Activated T-helper 1 cell treated with anti-CD3 and anti-CD28 coated beads, Interleukin-2, amount 50 U/mL, for 16 hours (primary cell): ENCODE measurements around the gene SORCS3.

Source experiments
- DNase-seq, 2 donors: peaks; one replicate each; pipeline ENCODE4 v3.0.0-alpha.2; 2020; ENCODE audit warnings: low read depth in 1 of 2, low spot score in 1 of 2

Gene SORCS3

DNA sequence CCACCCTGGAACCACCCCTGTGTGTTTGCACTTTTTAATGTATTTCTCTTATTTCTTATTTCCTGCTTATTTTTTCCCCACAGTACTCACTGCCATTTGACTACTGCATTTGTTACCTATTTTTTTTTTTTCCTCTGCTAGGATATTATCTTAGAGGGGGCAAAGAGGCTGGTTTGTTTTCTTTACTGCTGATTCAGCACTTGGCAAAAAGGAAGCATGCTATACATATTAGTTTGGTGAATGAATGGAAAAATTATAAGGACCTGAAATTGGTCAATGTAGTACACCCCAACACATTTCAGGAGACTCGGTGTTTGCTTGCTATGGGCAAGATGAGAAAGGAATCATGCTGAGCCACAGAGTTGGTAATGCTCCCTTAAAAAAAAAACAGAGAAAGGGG, 193.5 kb downstream of the SORCS3 start:
- no peak for DNase-seq

DNA sequence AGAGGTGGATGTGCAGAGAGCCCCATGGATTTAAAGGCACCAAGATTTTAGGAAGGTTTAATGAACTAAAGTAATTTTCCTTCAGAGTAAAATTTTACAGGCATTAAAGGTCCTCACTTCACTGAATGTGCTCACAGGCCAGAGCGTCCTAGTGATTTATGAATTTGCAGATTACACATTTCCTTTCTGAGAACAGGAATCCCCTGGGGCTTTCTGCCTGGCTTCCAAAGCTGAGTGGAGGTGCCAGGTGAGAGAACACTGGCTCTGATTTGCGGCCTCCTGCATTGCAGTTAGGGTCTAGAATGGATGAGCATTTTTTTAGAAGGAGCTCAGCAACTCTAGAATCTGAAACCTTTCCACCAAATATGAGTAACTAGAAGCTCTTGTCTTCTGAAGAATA, 194.3 kb downstream of the SORCS3 start:
- no peak for DNase-seq

DNA sequence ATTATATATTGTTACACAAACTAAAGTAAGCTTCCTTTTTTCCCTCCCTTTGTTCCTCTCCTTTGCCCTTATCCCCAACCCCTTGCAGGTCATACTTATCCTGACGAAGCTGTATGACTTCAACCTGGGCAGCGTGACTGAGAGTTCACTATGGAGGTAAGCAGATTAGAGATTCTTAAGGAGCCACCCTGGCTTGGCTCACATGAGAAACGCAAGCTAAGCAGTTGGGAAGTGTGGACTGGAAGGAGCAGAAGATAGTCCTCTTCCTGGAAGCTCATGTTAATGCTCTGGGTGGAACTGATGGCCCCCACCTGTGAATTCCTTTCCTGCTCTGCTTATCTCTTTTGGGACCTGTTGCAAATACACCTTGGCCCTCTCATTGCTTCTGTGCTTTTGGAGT, 201.6 kb downstream of the SORCS3 start:
- DNase-seq: no peak

DNA sequence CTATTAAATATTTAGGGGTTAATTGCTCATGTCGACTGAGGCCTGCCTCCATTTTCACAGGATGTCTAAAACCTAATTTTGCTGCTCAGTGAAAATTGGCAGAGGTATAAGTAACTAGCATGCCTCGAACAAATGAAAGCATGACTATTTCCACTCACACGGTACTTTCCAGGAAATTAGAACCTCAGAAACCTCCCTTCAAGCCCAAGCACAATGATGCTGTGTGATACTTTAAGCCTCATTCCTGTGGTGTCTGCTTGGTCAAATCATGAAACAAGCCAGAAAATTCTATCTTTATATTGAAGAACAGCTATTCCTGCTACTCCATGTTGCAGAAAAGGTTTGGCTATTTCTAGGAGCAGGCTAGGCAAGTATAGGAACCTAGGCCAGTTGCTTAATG, 203.0 kb downstream of the SORCS3 start:
- DNase-seq: no peak

DNA sequence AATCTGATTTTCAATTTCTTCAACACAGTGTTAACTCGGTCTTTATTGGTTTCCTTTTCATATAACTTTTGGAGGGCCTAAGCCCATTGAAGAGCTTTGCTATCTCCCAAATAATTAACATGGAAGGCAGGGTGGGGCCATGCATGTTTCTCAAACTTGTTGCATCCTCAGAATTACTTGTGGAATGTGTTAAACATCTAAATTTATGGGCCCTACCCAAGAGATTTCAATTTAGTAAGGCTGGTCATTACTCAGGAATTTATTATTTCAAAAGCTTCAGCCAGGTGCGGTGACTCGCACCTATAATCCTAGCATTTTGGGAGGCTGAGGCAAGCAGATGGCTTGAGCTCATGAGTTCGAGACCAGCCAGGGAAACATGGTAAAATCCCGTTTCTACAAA, 208.9 kb downstream of the SORCS3 start:
- DNase-seq: no peak

DNA sequence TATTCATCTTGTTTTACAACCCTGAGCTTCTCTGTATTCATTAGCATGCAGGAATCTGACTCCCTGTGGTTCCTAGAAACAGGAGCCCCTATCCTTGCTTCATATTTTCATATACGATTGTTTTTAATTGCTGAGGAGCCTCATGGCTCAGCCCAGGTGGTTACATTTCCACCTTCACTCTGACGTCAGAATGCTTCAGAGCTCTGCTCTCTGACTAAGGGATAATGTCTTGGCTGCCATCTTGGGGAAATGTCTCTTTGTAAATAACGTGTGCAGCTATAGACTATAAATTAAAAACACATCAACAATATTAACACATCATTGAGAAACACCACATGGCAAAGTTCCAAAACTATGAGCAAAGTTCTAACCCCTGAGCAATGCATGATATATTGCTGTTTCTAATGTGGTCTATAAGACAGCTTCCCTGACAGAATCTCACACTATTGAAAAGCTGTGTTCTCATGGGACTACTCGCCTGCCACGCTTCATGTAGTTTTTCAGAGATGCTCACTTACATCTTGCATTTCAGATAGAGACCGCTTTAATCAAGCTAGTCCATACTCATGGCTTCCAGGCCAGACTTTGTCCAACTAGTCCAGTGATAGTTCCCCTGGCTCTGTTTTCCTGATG, 227.0 kb downstream of the SORCS3 start:
- no peak for DNase-seq

DNA sequence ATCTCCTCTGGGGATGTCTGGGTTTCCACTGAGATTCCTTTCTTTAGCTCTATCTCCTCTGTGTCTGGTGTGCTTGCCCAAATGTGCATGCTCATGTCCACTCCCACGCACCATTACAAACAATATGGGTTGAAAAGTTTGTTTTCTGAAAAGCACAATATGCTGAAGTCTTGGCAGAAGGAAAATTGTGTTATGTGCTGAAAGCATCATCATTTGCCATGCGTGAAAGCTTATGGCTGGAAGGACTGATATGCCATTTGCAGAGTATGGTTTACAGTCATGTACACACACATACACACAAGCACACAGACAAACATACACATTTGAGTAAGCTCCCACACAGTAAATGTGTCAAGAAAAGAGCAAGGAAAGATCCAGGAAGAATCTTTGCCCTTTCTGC, 231.6 kb downstream of the SORCS3 start:
- no peak for DNase-seq

DNA sequence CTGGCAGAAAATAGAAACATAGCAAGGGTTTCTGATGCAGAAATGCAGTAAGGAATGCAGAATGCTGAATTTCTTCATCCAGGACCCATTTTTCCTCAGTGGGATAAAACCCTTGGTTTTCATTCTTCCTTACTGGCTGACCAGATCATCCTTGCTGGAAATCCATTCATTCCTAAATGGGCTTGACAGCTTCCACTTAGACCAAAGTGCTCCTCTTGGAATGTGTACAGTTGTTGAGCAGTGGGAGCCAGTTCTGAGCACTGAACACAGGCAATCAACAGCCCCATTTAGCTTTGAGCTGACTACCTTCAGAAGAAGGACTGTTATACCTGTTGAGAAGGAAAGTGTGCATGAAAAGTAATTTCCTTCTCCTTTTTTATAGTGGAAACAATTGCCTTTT, 232.1 kb downstream of the SORCS3 start:
- no peak for DNase-seq

DNA sequence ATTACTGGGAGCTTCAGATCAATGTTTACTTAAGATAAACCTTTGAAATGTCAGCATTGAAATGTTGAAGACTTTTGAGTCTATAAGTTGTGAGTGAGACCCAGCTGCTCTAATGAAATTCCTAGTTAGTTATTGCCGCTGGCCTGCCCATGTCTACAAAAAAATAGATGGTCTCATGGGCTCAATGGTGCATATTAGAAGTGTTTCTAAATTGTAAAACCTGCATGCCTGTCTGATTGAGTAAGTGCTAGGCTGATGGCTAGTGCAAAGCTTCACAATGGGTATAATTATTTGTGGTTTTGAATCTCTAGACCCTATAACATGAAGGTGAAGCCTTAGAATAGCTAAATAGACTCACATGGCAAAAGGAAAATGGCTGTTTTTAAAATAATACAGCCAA, 234.5 kb downstream of the SORCS3 start:
- no peak for DNase-seq

DNA sequence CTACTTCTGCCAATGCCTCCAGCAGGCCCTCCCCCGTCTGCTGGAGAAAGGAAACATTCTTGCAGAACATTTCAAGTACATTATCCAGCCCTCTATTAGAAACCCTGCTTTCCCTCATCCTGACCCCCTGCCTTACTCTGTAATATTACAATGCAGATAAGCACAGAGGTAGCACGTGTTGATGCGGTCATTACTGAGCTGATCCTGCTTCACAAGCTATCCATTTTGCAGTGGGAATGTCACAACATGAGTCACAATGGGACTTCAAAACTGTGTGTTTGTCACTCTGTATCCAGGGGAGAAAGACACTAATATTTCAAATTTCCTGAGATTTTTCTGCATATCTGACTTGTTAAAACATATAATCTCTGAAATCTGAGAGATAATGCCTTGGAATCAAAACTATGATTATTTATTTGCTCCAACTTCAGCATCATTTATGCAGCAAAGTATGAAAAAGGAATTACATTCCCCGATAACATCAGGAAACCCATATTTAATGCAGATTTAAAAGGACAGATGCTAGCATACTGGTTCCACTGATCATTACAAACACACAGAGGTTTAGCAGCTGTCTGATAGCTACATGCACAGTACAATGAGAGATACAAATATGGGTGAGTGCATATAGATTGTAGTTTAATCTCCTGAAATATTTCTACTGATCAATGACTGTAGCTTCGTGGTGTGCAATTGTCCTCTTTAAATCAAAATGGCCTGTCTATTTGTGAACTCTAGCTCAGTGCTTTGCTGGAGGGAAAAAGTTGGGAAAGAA, 239.7 kb downstream of the SORCS3 start:
- DNase-seq: no peak

DNA sequence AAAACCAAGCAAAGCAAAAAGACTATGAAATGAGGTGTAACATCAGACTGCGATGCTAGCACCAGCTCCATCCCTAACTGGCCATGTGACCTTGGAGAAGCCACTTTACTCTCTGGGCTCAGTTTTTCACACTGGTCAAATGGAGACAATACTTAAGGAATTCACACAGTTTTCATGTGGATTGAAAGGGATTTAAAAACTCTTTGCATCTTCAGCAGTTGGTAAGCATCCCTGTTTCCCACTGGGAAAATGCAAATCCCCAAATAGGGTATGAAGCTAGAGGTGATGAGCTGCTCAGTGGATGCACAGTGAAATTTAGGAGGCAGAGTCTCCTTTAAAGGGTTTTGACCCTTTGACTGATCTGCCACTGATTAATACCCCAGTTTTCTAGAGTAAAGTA, 240.7 kb downstream of the SORCS3 start:
- no peak for DNase-seq

DNA sequence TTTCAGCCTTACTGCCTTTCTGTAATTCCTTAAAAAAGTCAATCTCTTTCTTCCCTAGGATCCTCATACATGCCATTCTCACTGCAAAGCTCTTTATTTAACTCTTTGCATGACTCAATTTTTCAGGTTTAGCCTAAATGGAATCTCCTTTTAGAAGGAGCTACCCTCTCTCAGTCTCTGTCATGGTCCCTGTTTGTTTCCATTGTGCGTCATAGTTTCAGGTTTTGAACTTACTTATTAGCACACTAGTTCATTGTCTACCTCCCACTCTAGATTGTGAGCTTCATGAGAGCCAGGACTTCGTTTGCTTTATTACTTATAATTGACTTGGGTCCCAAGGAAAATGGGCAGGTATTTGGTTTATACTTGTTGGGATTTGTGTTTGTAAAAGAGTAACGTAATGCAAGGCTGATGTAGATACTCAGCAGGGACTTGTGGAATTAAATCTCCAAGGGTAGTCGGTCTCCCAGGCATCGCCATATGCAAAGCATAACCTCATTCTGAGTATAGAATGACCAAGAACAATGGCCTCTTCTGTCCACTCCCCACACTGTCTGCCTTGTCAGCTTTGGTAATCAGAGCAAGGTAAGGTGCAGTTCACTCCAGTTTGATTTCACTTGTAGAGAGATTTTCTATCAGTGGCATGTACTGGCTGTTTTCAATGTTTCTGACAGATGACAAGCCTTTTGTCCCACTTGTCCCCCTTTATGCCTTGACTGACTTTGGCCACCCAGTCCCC, 252.0 kb downstream of the SORCS3 start:
- DNase-seq: no peak

DNA sequence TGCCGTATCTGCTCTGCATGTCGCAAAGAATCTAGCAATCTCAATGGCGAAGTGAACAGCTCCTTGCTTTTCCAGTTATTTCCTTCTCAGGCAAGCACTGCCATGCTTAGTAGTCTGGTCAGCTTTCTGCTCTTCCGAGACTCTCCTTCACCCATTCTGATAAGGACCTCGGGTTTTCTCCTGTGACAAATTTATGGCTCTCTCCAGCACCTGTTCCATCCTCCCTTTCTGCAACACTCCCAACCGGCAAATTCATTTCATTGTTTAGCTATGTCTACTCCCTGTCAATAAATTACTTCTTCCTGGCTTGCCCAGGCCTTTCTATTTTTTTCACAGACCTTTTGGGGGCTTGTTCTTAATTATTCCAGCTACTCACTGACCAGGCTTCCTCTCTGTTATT, 252.6 kb downstream of the SORCS3 start:
- DNase-seq: no peak

DNA sequence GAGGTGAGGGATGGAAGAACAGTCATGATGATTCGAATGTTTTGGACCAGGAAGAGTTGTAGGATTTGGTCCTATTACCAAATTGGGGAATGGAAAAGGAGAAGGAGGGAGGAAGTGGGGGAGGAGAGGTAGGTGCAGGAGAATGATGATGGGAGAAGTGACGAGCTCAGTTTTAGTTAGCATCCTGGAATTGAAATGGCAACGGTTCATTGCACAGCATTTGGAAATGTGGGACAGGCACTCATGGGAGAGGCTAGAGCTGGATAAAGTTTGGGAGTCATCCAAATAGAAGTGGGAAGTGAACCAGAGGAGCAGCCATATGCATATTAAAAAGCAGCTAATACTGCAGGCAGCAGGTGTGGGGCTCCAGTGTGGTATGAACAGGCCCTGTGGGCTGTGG, 253.6 kb downstream of the SORCS3 start:
- no peak for DNase-seq

DNA sequence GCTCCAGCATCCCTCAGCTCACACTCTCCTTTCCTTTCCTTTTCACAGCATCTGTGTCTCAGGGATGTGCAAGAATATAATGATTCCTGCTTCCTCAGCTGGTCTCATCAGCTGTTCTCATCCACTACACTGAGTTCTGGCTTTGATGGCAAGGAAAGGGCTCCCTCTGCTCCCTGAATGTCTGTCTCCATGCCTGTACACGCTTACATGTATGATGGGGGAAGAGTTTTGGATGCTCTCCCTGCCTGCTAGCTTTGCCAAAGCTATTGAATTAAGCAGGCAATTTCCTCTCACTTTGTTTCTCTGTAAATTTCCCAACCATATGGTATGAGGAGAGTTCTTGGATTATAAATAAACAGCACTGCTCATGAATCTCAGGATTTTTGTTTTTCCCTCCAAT, 254.5 kb downstream of the SORCS3 start:
- DNase-seq: no peak

DNA sequence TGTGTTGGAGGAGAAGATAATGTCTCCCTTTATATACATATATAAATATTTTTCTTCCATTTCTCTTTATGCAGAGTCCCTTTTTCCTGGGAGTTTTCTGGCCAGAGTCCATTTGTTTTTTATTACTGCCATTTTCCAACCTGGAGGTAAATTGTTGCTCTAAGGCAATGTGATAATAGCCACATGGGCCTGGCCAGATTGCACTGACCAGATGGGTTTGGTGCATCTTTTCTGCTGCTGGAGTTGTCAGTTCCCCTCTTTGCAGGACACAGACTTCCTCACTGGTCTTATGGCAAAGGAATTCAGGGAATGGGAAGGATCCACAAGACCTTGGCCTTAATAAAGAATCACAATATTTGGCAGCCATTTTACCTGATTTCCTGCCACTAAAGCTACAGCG, 254.9 kb downstream of the SORCS3 start:
- DNase-seq: no peak

DNA sequence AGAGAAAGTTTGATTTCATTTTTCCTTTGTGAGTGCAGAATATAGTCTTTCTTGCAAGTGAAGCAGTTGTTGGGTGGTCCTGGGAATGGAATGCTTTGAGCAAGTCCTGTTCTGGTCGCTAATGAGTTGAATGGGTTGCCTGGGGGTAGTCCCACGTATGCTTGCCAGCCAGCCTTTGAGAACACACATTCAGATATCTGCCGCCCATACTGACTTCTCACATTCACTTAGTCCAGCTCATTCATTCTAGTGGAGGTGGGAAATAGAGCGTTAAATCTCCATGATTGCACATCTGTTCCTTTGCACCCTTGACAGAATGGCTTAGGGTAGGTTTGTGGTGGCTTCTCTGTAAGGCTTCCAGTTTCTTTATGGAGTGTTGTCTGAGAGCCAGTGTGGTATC, 256.6 kb downstream of the SORCS3 start:
- no peak for DNase-seq

DNA sequence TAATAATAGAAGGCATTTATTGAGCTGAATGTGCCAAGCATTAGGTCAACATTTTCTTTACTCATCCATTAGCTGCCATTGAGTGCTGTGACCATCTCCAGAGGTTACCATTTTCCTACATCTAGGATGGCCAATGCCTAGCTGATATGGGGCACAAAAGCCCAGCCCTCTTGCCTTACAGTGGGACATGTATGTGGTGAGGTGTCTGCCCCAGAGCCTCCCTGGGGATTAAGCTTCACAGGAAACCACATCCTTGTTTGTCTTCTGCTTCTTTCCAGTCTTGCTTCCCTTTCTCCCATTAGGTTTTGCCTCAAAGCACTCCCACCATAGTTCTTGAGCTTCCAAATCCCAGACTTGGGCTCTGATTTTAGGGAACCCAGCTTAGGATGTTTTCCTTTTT, 258.7 kb downstream of the SORCS3 start:
- DNase-seq: no peak

DNA sequence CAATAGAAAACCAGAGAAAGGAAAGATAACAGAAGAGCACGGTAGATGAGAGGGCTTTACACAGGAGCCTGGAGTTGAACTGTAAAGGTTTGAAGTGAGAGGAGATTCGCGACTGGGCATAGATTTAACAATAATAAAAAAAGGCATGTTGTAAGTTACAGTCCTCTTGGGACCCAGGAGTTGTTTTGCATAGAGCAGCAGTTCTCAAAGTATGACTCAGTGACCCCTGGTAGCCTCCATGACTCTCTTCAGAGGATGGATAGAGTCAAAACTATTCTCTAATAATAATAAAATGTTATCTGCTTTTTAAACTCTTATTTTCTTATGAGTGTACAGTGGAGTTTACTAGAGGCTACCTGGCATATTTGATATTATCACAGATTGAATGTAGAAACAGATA, 262.3 kb downstream of the SORCS3 start:
- no peak for DNase-seq

DNA sequence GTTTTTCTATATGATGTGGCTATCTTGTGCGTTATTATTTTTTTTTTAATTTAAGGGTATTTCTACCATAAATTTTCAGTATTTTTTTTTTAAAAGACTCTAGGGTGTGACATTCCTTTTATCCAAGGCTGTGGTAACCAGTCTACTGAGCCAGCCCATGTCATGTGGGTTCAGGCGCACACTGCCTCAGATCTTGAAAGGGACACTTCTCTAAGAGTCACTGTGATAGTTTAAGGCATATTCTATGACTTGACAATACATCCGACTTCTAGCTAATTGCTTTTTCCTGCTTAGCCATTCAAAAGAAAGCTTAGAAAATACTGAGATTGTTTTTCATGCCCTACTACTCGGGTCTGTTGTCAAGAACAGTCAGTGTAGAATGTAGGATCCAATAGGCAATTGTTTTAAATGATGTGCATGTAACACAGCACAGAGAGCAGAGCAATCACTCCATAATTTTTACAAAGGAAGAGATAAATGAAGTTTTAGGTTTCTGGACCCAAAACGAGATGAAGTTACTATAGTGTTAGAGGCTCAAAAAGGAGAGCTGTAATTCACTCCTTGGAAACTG, 263.7 kb downstream of the SORCS3 start:
- DNase-seq: no peak

DNA sequence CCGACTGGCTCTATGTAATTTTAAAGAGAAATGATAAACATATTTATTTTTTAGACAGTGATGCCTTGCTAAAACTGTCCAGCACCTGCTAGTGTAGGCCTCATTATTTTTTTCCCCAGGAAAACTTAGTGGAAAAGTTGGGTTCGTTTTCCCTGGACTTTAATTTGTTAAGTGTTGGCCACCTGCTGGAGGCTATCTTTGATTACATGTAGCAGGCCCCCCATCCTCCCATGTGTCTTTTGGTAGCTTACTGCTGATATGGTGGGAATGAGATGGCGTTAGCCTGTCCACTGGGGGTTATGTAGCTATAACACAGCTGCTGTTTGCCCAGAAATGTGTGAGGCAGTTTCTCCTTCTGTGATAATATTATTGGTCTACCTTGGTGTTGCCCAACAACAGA, 265.0 kb downstream of the SORCS3 start:
- DNase-seq: no peak

DNA sequence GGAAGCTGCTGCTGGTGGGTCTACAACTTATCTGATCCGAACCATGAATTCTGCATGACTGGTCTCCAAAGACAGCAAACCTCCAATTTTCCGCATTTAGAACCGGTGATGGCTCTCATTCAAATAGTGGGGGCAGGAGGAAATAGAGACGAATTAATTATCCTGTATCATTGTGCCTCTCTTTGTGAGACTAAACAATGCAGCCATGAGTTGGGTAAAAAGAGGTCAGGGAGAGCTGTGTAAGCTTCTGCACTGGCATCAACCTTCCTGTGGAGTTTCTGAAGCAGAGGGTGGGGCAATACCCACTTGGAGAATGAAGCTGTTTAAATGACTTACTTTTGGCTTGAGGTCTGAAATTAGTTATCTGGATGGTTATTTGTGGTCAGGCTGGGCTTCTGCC, 266.4 kb downstream of the SORCS3 start:
- no peak for DNase-seq
